NK-92 treated with Interleukin-12 subunit alpha and Interleukin-12 subunit beta, amount 100 ng/mL, for 24 hours (cell line): ENCODE results near the gene JAZF1.
A peak's percentile ranks its signal among the peaks of the same experiment; 100 is the strongest.

Source experiments
- DNase-seq: peaks from one replicate; lab custom pipeline; 2025; lab: John Stamatoyannopoulos, UW

The JAZF1 gene

DNA sequence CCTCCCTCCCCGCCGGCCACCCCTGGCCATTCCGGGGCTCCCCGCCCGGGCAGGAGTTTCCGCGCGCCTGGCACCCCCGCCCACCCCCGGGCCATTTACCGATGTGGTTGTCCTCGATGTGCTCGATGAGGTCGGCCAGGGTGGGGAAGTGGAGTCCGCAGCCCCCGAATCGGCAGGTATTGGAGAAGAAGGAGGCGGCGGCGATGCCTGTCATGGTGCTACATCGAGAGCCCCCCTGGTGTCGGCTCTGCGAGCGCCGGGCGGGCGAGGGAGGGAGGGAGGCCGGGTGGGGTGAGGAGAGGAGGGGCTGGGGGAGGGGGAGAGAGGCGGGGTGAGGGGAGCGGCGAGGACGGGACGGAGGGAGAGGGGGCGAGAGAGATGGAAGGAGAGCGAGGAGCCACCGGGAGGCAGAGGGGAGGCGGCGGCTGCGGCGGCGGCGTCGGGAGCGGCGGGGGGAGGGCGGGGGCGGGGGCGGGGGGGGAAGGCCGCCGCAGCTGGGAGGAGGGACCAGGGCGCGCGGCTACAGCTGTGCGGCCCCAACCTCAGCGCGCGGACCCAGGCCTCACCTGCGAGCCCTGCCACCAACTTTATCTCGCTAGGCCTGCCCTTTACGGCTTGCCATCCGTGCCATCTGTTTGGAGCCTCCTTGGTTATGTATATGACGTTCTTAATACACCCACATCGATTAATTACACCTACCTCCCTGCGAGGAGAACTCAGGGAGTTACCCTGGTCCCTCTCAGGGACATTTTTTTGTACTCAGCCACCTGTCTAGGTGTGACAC, at the start of gene JAZF1:
JAZF1 (minus strand) TSS at position 432 of the 784 bp plus-strand sequence.
- DNase-seq = peak; percentile 71

DNA sequence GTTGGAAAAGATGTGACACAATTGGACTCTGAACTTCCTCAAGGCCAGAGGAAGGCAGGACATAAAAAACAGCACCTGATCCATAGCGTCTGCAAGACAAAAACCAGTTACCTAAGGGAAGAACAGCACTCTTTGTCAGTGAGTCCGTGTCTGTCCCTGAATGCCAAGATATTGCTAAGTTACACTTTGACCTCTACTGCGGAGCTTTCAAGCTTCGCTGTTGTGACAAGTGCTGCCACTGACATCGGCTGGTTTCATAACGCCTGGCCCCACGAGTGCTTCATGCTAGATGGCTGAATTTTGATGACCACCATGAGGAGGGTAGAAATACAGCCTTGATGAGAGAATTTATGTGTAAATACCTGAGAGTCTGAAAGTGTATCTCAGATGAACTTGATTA, 49.7 kb upstream of the JAZF1 start:
- DNase-seq = no peak

DNA sequence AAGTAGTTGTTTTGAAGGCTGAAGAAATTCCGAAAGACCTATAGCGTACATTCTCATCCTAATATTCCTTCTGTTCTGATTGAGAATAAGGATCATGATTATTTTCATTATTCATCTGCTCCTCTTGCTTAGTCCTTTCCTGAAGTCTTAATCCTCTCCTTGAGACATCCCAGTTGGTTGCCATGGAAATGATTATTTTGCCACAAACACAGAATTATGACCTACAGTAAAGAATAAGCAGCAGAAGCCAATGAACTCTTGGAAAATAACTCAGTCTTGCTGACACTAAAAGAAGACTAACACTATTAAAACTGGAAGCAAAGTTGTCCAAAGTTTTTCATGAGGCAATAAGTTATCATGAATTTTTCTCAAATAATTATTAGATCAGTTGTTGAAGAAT, 47.8 kb upstream of the JAZF1 start:
- DNase-seq = no peak

DNA sequence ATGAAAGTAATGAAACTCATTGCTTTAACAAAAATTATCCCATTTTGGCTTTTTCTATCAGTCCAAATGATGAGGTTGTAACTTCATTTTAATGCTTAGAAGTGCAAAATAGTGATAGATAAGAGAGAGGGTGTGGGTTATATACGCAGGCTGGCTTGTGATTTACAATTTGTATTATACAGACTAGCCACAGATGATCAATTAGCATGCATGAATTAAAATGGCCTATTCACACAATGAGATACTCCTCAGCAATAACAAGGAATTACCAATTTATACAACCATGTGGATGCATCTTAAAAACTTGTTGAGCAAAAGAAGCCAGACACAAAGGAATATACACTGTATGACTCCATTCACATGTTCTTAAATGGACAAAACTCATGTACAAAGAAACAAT, 45.4 kb upstream of the JAZF1 start:
- no peak for DNase-seq

DNA sequence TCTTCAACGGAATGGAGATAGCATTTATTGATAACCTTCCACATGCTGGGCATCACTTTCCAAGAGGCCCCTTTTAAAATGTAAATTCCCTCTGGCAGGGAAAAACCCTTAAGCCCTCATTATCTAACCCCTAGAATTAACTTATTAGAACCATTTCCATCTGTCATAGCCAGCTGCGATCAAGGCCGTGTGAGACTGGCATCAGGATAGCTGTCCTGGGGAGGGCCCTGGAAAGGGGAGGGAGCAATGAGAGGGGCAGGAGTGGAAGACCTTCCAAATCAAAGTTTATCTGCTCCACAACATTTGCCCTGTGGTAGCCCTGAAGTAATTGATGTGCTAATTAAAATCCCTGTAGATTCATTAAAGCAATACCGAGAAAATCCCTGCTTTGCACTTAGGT, 45.0 kb upstream of the JAZF1 start:
- no peak for DNase-seq

DNA sequence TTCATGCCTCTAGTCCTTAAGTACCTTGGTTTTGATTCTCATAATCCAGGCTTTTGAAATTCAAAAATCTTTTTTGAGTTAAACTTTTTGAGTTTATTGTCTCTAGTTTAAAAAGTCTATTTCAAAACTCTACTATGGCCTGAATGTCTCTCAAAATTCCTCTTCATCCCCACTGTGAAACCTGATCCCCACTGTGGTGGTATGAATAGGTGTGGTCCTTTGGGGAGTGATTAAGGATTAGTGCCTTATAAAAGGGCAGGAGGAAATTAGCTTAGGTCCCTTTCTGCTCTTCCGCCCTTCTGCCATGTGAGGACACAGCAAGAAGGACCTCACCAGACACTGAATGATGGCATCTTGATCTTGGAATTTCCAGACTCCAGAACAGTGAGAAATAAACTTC, 44.1 kb upstream of the JAZF1 start:
- no peak for DNase-seq

DNA sequence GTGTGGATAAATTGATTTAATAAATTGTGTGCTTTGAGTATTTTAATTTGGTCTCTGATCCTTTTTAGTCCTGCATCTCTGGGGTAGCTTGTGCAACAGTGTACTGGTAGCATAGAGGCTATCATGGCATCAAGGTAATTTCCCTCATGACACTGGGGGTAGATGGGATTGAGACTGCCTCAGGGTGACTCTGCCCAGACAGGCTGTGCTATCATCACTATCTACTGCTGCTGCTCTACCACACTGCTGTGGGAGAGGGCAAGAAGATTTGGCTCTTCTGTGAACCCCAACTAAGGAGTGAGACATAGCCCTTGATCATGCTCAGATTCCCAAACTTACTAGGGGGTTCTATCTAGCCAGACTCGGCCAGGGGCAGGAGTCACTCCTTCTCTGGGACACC, 43.6 kb upstream of the JAZF1 start:
- DNase-seq = no peak

DNA sequence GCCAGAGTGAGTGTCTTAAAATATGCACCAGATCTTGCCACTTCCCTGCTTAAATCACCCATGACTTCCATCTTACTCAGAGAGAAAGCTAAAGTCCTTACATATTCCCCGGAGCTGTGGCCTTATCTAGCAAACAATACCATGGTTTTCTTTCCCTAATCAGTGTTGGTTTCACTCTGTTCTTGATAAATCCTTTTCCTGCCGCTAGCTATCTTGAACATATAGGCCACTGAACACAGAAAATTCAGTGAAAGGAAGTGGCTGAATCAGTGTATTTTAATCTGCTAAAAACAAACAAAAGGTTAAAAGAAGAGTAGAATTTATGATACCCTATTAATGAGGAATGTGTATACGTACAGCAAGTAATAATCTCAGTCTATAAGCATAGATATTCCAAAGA, 42.0 kb upstream of the JAZF1 start:
- DNase-seq = no peak

DNA sequence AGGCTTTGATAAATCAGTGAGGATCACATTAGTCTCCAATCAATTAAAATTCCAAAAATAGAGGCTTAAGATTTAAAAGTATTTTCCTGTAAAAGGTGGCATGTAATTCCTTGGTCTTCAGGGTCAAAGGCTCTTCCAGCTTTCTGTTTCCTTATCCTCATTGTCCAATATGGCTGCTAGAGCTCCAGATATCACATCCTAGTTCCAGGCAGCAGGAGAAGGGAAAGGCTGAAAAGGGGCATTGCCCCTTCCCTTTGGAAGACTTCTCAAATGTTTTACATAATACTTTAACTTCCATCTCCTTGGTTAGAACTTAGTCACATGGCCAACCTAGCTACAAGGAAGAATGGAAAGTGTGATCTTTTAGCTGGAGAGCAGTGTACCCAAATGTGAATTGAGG, 39.2 kb upstream of the JAZF1 start:
- DNase-seq = no peak

DNA sequence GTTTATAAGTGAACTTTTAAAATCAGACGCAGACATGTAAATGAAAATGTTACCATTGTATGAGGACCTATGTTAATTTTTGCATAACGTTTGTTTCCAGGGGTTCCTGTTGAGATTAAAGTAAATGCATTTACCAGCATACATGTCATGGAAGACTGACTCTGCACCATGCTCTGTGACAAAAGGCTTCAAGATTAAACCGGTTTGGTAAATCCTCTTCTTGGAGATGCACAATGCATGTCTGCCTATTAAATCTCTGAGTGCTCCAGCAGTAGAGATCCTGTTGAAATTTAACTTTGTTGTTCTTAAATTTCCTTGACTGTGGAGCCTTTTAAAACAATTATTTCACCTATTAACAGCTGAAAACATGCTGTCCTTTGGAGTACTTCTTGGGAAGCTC, 36.5 kb upstream of the JAZF1 start:
- no peak for DNase-seq

DNA sequence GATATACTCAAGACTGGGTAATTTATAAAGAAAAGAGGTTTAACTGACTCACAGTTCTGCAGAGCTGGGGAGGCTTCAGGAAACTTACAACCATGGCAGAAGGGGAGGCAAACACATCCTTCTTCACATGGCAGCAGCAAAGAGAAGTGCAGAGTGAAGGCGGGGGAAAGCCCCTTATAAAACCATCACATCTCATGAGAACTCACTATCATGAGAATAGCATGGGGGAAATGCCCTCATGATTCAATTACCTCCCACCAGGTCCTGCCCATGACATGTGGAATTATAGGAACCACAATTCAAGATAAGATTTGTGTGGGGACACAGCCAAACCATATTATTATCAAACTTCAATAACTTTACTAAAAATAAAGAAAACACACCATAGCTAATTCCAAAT, 30.4 kb upstream of the JAZF1 start:
- no peak for DNase-seq

DNA sequence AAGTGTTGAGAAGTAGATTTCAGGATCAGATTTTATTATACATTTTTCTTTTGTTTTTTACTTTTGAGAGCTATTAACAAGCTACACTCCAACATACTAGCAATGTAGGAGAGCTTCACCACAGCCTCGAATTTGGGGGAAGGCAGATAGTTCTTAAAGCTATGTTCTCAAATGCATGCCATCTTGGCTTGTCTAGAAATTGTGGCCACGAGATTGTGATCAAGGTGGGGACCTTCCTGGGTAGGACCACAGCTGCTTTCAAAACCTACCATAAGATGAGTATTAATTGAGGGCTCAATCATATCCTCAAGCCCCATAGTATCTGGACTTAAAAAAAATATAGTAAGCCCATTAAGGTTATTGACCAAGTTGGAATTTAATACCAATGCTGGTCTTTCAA, 27.9 kb upstream of the JAZF1 start:
- no peak for DNase-seq

DNA sequence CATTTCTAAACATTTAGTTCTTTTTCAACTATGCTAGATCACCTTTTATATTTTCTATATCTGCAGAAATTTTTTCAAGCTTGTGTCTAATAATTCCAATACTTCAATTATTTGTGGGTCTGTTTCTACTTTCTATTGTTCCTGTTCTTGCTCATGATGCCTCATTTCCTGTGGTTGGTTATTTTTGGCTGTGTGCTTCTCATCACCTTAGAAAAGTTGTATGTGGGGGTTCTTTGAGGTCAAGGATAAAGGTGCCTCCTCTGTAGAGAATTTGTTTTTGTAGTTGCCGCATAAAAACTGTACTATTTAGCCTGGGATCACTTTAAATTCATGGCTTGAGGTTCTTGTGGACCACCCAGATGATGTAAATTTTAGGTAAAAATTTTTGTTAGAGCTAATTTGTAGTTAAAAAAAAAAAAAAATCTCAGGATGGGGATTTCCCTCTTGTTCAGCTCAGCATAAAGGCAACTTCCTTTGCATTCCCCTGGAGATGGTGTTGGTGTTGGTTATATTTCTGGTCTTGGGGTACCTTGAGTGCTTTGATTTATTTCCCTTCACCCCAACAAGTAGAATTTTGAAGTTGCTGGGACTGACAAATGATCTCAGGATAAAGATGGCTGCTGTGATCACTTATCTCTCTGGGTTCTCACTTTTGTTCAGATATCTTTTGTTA, 27.0 kb upstream of the JAZF1 start:
- no peak for DNase-seq

DNA sequence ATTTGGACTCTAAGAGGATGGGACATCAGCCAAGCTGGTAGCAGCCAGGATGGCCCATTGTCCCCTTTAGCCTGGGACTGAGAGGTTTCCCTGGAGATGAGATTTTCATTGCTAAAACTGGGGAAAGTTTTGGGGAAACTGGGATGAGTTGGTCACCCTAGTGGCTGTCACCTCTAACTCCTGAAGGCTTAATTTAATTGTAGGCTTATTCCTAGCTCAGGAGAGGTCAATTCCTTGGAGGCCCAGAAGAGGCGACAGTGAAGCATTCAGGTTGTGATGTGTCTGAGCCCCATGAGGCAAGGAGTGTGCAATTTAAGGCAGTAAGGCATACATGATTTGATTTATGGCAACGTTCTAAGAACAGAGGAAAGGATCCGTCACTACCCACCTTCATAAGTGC, 24.9 kb upstream of the JAZF1 start:
- no peak for DNase-seq

DNA sequence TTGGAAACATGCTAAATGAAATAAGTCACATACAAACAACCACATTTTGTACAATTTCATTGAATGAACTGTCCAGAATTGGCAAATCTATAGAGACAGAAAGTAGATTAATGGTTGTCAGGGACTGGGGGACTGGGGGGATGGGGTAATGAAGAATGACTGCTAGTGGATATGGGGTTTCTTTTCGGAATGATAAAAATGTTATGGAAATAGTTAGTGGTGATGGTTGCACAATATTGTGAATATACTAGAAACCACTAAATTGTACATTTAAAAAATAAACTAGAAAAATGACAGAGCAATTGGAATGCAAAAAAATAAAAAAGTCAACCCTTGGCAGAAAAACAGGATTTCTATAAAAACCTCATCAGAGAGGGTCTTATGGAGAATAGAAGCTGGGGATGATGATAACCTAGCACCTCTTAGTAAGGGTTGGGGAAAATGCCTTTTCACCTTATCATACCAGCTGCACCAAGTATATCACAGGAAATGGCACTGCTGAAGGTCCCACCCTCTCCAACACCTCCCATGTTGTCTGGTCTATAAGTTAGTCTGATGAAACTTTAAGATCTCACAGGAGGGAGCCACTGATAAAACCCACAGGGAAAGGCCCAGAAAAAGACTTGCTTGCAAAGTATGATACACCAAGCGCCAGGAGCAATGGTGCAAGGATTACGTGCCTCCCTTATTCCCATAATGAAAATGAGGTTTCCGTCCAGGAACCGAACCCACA, 23.1 kb upstream of the JAZF1 start:
- DNase-seq = peak; percentile 28

DNA sequence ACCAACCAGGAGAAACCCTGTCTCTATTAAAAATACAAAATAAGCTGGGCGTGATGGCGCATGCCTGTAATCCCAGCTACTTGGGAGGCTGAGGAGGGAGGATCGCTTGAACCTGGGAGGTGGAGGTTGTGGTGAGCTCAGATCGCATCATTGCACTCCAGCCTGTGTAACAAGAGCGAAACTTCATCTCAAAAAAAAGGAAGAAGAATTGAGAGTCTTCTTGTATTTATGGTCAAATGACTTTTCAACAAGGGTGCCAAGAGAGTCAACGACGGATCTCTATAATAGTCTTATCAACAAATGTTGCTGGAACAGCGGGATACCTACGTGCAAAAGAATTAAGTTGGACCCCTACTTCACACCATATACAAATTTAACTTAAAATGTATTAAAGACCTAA, 21.6 kb upstream of the JAZF1 start:
- no peak for DNase-seq

DNA sequence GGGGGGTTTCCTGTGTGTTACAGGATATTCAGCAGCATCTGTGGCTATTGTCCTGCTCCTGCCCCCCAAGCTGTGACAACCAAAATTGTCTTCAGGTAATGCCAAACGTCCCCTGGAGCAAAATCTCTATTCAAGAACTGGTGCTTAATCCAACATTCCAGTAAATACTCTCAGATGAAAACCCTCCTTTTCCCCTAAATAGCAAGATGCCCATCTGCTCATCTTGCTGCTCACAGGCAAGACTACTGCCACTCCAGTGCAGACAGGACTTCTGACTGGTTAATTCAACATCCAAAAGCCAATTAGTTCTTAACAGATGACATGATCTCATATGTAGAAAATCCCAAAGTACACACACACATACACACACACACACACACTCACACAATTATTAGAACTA, 20.5 kb upstream of the JAZF1 start:
- DNase-seq = no peak

DNA sequence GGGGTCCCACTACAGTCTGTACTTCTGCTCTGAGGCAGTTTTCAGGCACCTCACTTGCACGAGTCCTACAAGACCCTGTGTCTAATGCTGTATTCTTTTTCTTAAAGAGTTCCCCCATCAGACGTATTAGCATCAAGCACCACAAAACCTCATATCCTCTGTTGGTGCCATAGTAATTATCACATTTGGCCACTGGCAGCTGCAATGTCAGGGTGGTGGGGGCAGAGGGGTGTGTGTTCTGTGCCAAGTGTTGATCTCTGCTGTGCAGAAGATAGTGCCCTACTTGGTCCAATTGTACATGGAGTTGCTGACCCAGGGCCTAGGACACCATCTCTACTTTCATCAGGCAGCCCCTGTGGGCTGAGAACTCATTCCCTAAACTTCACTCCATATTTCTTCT, 20.0 kb upstream of the JAZF1 start:
- DNase-seq = no peak

DNA sequence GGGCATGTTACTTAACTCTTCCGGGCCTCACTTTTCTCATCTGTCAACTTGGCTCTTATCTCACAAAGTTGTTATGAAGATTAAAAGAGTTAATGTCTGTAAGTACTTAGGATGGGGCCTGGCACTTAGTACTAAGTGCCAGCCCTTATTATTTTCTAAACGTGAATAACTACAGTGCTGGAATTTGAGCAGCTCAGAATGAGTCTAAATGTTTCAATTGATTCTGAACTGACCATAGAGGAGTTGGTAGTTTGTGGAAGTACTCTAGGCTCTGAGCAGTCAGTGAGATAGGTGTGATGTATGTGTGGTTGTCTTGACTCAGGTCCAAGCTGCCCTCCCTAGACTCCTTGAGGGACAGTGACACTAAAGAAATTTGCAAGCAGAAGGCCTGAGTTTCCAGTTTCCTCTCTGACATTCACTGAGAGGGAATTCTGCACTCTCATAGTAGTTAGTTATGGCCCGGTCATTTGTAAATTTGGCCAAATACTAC, 18.5 kb upstream of the JAZF1 start:
- DNase-seq = no peak

DNA sequence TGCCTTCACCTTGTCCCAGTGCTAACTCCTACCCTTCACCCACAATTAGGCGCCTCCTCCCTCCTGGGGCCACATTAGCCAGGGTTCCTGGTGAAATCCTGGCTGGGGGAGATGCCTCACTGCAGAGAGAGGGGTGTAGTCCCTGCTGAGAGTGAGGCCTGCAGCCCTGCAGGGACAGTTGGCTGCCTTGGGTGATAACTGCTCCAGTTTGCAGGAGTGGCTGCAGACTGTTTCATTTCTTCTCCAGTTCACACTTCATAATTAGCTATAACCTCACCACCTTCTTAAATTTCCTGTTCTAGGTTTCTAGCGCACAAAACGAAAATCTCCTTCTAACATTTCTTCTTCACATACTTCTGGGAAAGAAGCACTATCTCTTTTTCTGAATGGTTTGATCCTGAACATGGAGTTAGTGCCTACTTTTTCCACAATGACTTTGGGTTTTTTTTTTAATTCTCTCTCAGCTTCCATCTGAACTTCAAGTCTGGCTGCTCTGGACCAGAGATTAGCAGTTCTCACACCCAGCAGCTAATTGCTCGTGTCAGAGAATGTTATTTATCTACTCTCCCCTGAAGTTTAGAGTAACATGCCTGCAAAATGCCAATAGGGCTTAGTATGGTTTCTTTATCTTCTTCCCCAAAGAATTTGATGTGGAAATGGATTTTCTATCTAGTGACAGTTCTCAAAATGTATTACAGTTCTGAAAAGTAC, 15.5 kb upstream of the JAZF1 start:
- DNase-seq = peak; percentile 8

DNA sequence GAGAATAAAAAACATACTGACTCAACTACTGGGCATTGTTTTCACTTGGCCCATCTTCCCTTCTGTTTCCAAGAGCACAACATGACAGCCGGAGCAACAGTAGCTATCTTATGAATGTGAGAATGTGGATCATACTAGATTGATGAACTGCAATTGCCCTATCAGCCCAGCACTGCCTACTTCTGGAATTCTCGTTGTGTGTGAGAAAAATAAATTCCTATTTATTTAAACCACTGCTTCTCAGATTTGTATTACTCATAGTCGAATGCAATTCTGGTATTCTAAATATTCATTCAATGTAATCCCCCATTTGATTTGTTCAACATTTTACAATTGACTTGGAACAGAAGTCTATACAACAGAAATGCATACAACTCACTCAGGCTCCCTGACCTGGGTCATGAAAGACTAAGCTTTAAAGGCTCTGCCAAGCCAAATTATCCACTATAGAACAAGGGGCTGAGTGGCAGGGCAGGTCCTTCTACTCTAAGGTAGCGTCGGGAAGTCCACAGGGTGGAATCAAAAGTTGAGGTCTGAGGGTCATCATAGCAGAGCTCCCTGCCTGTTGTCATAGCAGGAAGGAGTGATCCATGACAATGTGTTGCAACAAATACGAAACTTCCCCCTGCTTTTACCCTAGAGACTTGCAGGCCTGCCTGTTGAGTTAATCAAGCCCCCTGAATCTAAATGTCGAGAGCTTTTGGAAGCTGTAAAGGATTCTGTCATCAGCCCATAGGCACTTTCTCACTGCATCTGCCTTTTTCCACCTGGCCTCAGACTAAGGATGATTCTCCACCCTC, 12.4 kb upstream of the JAZF1 start:
- no peak for DNase-seq

DNA sequence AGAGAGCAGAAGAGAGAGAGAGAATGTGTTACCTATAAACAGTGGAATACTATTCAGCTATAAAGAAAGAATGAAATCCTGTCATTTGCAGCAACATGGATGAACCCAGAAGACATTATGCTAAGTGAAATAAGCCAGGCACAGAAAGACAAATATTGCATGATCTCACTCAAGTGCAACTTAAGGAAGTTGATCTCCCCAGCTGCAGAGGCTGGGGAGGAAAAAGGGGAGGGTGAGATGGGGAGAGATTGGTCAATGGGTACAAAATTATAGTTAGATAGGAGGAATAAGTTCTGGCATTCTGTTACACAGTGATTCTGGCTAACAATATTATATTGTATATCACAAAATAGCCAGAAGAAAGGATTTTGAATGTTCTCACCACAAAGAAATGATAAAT, 11.2 kb upstream of the JAZF1 start:
- DNase-seq = no peak
